DMS79 (cell line): ENCODE results near the gene FAM111A.

Source experiments
- DNase-seq: peaks from one replicate; lab custom pipeline; 2025; lab: John Stamatoyannopoulos, UW

The FAM111A gene

DNA sequence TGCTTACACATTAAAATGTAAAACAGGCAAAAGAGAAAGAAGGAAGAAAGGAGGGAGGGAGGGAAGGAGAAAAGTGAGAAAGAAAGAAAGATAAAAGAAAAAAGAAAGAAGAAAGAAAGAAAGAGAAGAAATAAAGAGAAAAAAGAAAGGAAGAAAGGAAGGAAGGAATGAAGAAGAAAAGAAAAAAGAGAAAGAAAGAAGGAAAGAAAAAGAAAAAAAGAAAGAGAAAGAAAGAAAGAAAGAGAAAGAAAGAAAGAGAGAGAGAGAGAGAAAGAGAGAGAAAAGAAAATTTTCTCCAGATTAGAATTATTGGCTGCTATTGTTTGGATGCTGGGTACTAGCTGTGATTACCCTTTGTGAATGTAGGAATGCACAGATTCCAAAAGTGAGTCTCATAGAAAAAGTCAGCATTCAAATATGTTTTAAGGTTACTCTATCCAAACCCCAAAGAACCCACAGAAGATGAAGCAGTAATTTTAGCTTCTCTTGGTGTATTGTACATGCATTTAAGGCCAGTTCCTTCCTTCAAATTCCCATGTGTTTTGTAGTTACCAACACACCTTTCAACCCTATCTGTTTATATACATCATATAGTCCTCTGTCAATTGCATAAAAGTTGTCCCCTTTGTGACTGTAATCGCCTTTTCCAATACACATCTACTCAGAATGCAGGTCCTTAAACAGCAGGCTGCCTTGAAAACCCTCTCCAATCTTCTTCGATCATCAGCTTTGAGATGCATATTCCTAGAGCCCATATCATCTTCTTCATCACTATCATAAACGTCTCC, 789 bp upstream of the FAM111A start:
- no peak for DNase-seq

DNA sequence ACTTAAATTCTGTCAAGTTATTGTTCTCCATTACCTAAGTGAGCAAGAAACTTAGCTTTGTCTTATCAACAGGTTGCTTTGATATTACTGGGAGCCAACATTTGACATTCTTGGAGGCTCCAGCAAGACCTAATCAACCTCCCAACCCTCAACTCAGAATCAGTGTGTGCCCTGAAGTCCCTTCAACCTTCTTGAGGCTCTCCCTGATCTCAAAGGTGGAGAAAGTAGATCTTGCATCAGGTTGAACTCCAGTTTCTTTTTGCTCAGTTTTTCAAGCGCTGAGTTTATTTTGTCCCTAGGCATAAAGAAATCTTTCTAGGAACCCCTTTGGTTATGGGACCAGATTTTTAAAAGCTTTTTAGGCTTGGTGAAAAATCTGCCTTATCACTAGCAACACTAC, 1.4 kb downstream of the FAM111A start:
- peak; percentile 16 for DNase-seq

GRCh38 chr11:59144579-59145345, 2.1 kb downstream of the FAM111A start:
- DNase-seq: peak; percentile 95

GRCh38 chr11:59145534-59145933, 2.9 kb downstream of the FAM111A start:
- no peak for DNase-seq

DNA sequence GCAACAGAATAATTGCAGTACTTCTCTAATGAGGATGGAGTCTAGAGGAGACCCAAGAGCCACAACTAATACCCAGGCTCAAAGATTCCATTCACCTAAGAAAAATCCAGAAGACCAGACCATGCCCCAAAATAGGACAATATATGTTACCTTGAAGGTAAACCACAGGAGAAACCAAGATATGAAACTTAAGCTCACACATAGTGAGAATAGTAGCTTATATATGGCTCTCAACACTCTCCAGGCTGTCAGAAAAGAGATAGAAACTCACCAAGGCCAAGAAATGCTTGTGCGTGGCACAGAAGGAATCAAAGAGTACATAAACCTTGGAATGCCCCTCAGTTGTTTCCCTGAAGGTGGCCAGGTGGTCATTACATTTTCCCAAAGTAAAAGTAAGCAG, 9.1 kb downstream of the FAM111A start:
- no peak for DNase-seq

GRCh38 chr11:59152312-59152951, 9.8 kb downstream of the FAM111A start:
- no peak for DNase-seq

GRCh38 chr11:59154610-59155009, 12.0 kb downstream of the FAM111A start:
- no peak for DNase-seq

DNA sequence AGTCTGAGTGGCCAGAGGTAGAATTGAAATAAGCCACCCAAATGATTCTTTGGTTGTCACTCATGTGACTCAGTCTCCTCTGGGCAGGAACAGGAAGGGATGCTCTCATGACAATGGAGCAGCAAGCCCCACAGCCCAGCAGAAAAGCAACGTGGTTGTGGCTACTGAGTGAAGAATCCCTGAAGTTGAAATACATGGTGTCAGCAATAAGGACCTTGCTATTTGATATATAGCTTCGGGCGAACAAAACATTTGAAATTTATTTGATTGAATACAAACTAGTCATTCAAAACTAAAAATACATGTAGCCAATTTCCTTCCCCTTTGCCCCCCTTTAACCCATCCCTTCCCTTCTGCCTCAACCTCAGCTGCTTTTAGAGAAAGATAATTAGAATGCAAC, 14.8 kb downstream of the FAM111A start:
- DNase-seq: no peak

DNA sequence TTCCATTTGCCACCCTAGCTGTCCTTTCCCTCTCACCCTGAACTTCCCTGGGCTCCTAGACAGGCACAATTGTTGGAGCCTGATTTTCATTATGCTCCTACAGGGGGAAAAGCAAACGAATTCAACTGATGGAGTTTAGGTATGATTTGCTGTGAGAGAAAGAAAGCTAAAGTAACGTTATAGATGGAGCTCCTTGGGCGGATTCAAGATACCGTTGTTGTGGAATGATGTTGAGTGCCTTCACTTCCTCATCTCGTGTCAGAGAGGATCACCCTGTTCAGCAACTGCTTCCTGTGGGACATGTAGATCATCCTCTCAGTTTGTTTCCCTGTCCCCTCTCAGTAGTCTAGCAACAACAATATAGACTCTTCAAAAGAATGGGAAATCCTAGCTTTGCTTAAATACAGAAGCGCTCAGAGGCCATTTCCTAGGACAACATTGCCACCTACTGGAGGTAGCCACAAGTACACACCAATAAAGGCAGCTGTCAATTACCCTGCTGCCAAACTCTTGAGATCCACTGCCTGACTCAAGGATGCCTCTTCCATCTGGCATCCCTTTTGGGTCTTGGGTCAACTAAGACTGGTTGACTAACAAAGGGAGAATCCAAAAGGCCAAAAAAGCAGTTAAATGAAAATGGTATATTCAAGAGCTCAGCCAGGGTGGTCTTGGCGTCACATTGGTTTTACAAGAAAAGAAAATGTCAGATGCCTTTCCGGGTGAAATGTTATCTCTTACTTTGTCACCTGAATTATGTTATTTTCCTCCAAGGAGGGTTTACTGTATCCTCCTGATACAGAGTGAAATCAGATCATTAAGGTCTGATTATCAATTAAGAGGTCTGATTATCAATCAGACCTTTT, 15.8 kb downstream of the FAM111A start:
- peak; percentile 41 for DNase-seq

DNA sequence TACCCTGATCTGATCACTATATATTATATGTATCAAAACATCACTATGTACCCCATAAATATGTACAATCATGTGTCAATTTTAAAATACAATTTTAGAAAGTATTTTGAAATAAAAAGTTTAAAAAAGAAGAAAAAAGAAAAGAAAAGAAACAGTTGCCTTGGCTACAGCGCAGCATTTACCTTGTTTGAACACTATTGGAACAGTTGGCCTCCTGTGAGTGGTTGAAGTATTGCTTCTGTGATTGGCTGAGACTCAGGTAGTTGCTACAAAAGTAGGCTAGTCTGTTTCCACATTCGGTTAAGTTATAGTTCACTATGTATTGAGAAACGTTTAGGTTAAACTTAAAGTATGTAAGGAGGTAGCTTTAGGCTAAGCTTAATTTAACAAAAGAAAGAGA, 21.4 kb downstream of the FAM111A start:
- DNase-seq: no peak

DNA sequence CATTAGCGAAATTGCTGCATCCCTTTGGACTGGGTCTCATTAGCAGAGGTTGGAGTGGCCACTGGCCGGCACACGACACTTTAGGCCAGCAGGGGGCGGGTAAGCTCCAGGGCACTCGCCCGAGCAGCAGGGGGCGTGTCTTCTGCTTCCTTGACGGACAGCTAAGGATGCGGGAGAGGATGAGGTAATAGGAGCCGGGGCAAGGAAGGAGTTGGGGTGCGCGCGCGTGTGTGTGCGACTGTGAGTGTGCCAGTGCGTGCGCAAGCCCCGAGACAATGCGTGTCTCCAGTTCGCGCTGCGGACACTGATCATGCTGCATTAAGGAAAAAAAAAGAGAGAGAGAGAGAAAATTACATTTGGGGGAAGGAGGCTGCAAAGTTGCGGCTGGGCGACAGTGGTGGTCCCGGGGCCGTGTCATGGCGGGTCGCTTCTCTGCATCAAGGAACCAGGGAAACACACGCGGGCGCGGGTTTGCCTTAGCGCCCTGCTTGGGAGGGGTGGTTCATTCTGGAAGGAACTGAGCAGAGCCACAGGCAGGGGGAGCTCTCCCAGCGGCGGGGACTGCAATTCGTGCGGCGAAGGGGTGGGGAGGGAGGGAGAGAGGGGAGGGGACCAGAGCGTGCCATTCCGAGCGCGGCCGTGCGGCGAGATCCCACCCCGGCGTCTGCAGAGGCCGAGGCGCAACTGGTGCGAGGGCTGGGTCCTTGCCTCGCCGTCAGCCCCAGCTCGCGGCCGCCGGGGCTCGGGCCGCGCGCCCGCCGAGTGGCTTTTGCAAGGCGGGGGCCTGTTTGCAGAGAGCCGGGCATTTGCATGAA, 29.1 kb downstream of the FAM111A start, which contains the start of gene DTX4:
Gene DTX4 (plus strand): TSS at position 625 of the 815 bp plus-strand sequence. CDS start 464 bp downstream, outside the sequence.
- DNase-seq: peak; percentile 77

GRCh38 chr11:59172345-59173079, 29.9 kb downstream of the FAM111A start:
- no peak for DNase-seq

DNA sequence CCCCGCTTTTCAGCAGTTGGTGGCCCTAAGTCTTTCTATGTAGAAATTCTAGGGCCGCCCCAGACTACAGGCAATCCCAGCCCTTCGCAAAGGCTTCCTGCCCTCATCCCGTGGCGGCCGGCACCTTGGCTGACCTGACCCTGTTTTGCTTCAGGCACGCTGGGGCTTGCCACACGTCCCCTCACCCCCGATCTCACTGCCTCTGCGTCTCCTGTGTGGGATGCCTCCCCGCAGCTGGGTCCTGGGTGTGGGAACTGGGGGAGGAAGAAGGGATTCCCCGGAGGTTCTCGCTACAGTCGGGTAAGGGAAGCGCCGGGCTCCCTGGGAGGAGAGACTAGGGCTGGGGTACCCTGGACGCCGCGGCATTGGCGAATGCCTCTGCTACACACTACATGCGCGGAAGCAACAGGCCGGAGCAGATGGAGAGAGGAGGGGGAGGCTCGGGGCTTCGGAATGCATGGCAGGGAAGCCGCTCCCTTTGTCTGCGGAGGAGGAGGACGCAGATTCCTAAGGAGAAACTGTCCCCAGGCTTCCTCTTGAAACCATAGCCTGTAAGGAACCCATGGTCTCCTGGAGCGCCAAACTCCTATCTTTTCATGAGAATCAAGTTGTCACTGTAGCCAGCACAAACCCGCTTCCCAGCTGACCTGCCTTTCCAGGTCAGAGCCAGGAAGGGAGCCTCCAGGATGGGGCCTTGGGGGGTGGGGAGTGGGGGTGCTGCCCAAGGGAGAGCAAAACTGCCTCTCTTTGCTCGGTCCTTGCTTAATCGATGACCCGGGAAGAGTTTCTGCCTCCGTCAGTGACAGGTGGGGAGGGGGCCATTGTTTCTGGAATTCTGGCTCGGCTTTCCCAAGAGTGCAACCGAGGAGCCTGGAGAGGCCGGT, 30.7 kb downstream of the FAM111A start:
- DNase-seq: no peak

GRCh38 chr11:59173964-59174663, 31.5 kb downstream of the FAM111A start:
- no peak for DNase-seq

- no peak for DNase-seq
These were observed 32.0 kb downstream of the FAM111A start for GRCh38 chr11:59174664-59175033.

GRCh38 chr11:59175091-59175501, 32.4 kb downstream of the FAM111A start:
- no peak for DNase-seq

DNA sequence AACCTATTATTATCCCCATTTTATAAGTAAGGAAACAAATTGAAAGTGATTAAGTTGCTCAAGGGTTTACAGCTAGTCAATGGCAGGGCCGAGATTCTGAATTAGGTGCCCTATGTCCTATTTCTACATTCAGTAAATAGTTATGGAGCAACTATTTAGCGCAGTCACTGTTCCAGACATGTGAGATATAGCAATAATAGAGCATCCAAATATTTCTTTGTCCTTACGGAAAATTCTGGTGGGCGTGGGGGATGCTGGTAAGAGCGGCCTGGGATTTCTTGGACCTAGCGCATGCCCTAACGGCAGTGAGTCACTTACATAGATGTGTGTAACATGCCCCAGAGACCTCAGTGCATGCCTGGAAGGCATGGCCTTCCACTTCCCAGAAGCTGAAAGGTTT, 33.7 kb downstream of the FAM111A start:
- no peak for DNase-seq

- DNase-seq: no peak
These were observed 35.7 kb downstream of the FAM111A start for GRCh38 chr11:59178402-59178801.

- DNase-seq: no peak
These were observed 36.5 kb downstream of the FAM111A start for GRCh38 chr11:59179121-59179520.
